Measurements from ENCODE around the gene PTPN23. TPM values are rescaled to one million over a fixed set of nuclear protein-coding genes. Genes with fewer than 3 reads are reported as not detected.

Gene PTPN23
- polyA plus RNA-seq, 3 donors: 1.2 to 13.7 (median 1.3) TPM

Other genes starting within 250 kb of the PTPN23 start
- 10 to 100 TPM in 1 of 3 donors, 1 to 10 TPM in 2; 3.1 to 22.4 (median 7.5) TPM for gene SETD2, start 216.9 kb upstream of the PTPN23 start, polyA plus RNA-seq
- 1 to 10 TPM; 2.4 to 5.1 (median 3.8) TPM for gene KIF9, start 98.2 kb upstream of the PTPN23 start, polyA plus RNA-seq
- 10 to 100 TPM; 43.4 to 63.3 (median 45.3) TPM for gene KLHL18, start 98.1 kb upstream of the PTPN23 start, polyA plus RNA-seq
- 10 to 100 TPM; 26.3 to 27.8 (median 27.7) TPM for gene SCAP, start 94.9 kb downstream of the PTPN23 start, polyA plus RNA-seq
- gene ELP6, start 132.7 kb downstream of the PTPN23 start, polyA plus RNA-seq: 10 to 100 TPM; 14.0 to 18.3 (median 14.9) TPM
- not detected for gene CSPG5, start 197.8 kb downstream of the PTPN23 start, polyA plus RNA-seq